Neuronal stem cell (in vitro differentiated cells): ENCODE results near the gene GADL1.

Source experiments
- DNase-seq: peaks from one replicate; pipeline ENCODE4 v3.0.0-alpha.2; 2013; ENCODE audit warnings: low spot score
- H2AFZ ChIP-seq: one replicate; pipeline ENCODE4 v1.6.1; 2013; ENCODE audit warnings: mild to moderate bottlenecking, low read length, inconsistent platforms
- H2AK5ac ChIP-seq: 2 replicates; pipeline ENCODE4 v1.6.1; 2013; ENCODE audit warnings: low read depth, mild to moderate bottlenecking, inconsistent platforms, low read length, moderate library complexity, mixed read lengths
- H2BK120ac ChIP-seq: 2 replicates; pipeline ENCODE4 v1.6.1; 2013; ENCODE audit warnings: low read depth, mild to moderate bottlenecking, inconsistent platforms, low read length, moderate library complexity, mixed read lengths
- H2BK12ac ChIP-seq: one replicate; pipeline ENCODE4 v1.6.1; 2013; ENCODE audit warnings: low read length, inconsistent platforms
- H2BK15ac ChIP-seq: 2 replicates; pipeline ENCODE4 v1.6.1; 2013; ENCODE audit warnings: mild to moderate bottlenecking, low read length, inconsistent platforms, mixed read lengths
- H2BK5ac ChIP-seq: one replicate; pipeline ENCODE4 v1.6.1; 2013; ENCODE audit warnings: inconsistent platforms, mild to moderate bottlenecking, low read length, moderate library complexity
- H3K14ac ChIP-seq: one replicate; pipeline ENCODE4 v1.6.1; 2013; ENCODE audit warnings: low read length, inconsistent platforms
- H3K18ac ChIP-seq: 2 replicates; pipeline ENCODE4 v1.6.1; 2013; ENCODE audit warnings: low read length, inconsistent platforms
- H3K23ac ChIP-seq: 2 replicates; pipeline ENCODE4 v1.6.1; 2013; ENCODE audit warnings: low read depth, mild to moderate bottlenecking, mixed read lengths, low read length, inconsistent platforms; ENCODE audit not compliant: poor library complexity
- H3K27ac ChIP-seq: replicated peaks from 3 replicates; pipeline ENCODE4 v1.5.1; 2013; ENCODE audit warnings: low read length, inconsistent platforms
- H3K27me3 ChIP-seq, 3 experiments: 2 replicates each; pipeline ENCODE4 v1.6.1; 2013; ENCODE audit warnings: low read length in 3 of 3, mild to moderate bottlenecking in 2 of 3, inconsistent platforms in 1 of 3, low read depth in 1 of 3, mixed read lengths in 1 of 3, moderate library complexity in 1 of 3; ENCODE audit not compliant: control insufficient read depth in 3 of 3, insufficient read depth in 3 of 3
- H3K36me3 ChIP-seq, 2 donors: replicated peaks in 1 of 2; 2 replicates each; pipeline ENCODE4 v1.6.1; 2013; ENCODE audit warnings: low read length in 2 of 2; ENCODE audit not compliant: control insufficient read depth in 2 of 2, insufficient read depth in 2 of 2
- H3K4ac ChIP-seq: 2 replicates; pipeline ENCODE4 v1.6.1; 2013; ENCODE audit warnings: inconsistent platforms, mild to moderate bottlenecking, low read length, moderate library complexity
- H3K4me1 ChIP-seq, 2 donors: 1 replicate in 1 of 2; 2 replicates in 1 of 2; pipeline ENCODE4 v1.6.1; 2013; ENCODE audit warnings: low read length in 2 of 2, low read depth in 1 of 2; ENCODE audit not compliant: control insufficient read depth in 2 of 2, insufficient read depth in 1 of 2
- H3K4me2 ChIP-seq: one replicate; pipeline ENCODE4 v1.6.1; 2013; ENCODE audit warnings: mild to moderate bottlenecking, low read length, inconsistent platforms; ENCODE audit not compliant: insufficient read depth, poor library complexity, severe bottlenecking
- H3K4me3 ChIP-seq, 2 donors: 2 replicates each; pipeline ENCODE4 v1.5.1; 2013; ENCODE audit warnings: low read length in 2 of 2, mild to moderate bottlenecking in 2 of 2, inconsistent platforms in 1 of 2, moderate library complexity in 1 of 2
- H3K79me1 ChIP-seq: one replicate; pipeline ENCODE4 v1.6.1; 2013; ENCODE audit warnings: low read depth, mild to moderate bottlenecking, inconsistent platforms, low read length, moderate library complexity
- H3K9ac ChIP-seq: one replicate; pipeline ENCODE4 v1.6.1; 2013; ENCODE audit warnings: mild to moderate bottlenecking, low read depth, low read length, inconsistent platforms; ENCODE audit not compliant: poor library complexity
- H3K9me3 ChIP-seq, 2 donors: replicated peaks in 1 of 2; 2 replicates each; pipeline versions ENCODE3 to v1.6.1; 2013; ENCODE audit warnings: low read length in 2 of 2, mild to moderate bottlenecking in 2 of 2, inconsistent platforms in 1 of 2, low read depth in 1 of 2, mixed read lengths in 1 of 2, moderate library complexity in 1 of 2; ENCODE audit not compliant: control insufficient read depth in 2 of 2, insufficient read depth in 1 of 2
- H4K8ac ChIP-seq: one replicate; pipeline ENCODE4 v1.6.1; 2013; ENCODE audit warnings: low read depth, mild to moderate bottlenecking, inconsistent platforms, low read length, moderate library complexity
- H4K91ac ChIP-seq: one replicate; pipeline ENCODE4 v1.6.1; 2013; ENCODE audit warnings: low read length, low read depth, mild to moderate bottlenecking, inconsistent platforms; ENCODE audit not compliant: poor library complexity
- WGBS, 2 donors: extraction: QIAGEN DNeasy Blood & Tissue Kit; methylation state at CpG; one replicate each; pipeline ENCODE4 v1.1.7; 2013; ENCODE audit warnings: missing lambda C conversion rate in 2 of 2, mixed read lengths in 1 of 2; ENCODE audit not compliant: insufficient read length in 2 of 2, insufficient replicate concordance in 1 of 2; ENCODE audit errors: extremely low coverage in 2 of 2; 5-methylcytosine and 5-hydroxymethylcytosine counted together

Gene GADL1

GRCh38 chr3:30924763-30925162 is 30.3 kb upstream of the GADL1 start:
- Histone ChIP-seq H3K36me3 (no peaks in the 10 kb centered on the region), H2AFZ (no peak overlapping the region), H3K23ac (no peak overlapping the region), H4K91ac (no peak overlapping the region), H3K79me1 (no peaks in the 10 kb centered on the region), H3K9ac (no peak overlapping the region), H3K27me3 (no peaks in the 10 kb centered on the region), H4K8ac (no peak overlapping the region), H3K4me1 (no peaks in the 10 kb centered on the region), H3K4ac (no peak overlapping the region), H2AK5ac (no peak overlapping the region), H3K9me3 (peaks cover 0 to 3% of the 10 kb centered on the region in 2 donors), H2BK120ac (no peak overlapping the region), H3K4me3 (no peak overlapping the region), H2BK15ac (no peak overlapping the region), H2BK5ac (no peak overlapping the region), H3K27ac (no peak overlapping the region), H2BK12ac (no peak overlapping the region), H3K14ac (no peak overlapping the region), H3K4me2 (no peak overlapping the region), H3K18ac (no peak overlapping the region)
- no CpG with 5 or more reads among the region's 7 CpGs for whole genome bisulfite sequencing, 2 donors
- no peak for DNase-seq

- Histone ChIP-seq H3K4me1 (no peaks in the 10 kb centered on the region), H3K79me1 (no peaks in the 10 kb centered on the region), H4K91ac (no peak overlapping the region), H3K14ac (no peak overlapping the region), H2AK5ac (no peak overlapping the region), H2BK5ac (no peak overlapping the region), H2BK120ac (no peak overlapping the region), H3K27ac (no peak overlapping the region), H2BK12ac (no peak overlapping the region), H3K4me3 (no peak overlapping the region), H3K4ac (no peak overlapping the region), H3K36me3 (no peaks in the 10 kb centered on the region), H3K9me3 (peaks cover 0 to 3% of the 10 kb centered on the region in 2 donors), H2AFZ (no peak overlapping the region), H3K18ac (no peak overlapping the region), H2BK15ac (no peak overlapping the region), H4K8ac (no peak overlapping the region), H3K9ac (no peak overlapping the region), H3K27me3 (no peaks in the 10 kb centered on the region), H3K23ac (no peak overlapping the region), H3K4me2 (no peak overlapping the region)
- no peak for DNase-seq
- WGBS, 2 donors, result no CpG with 5 or more reads among the region's 6 CpGs
These were observed 25.1 kb upstream of the GADL1 start for GRCh38 chr3:30919564-30919963.

GRCh38 chr3:30918761-30919160 is 24.3 kb upstream of the GADL1 start:
- H4K8ac ChIP-seq, result no peak overlapping the region
- no CpG with 5 or more reads among the region's 1 CpG for WGBS, 2 donors

GRCh38 chr3:30915782-30916181 is 21.3 kb upstream of the GADL1 start:
- no peak overlapping the region for H2AK5ac ChIP-seq
- no peak overlapping the region for H2AFZ ChIP-seq
- H3K4me1 ChIP-seq, result no peaks in the 10 kb centered on the region
- no peak overlapping the region for H3K4me3 ChIP-seq
- no peak overlapping the region for H2BK12ac ChIP-seq
- no peaks in the 10 kb centered on the region for H3K79me1 ChIP-seq
- no peak overlapping the region for H3K14ac ChIP-seq
- no peak overlapping the region for H3K4ac ChIP-seq
- no peak overlapping the region for H2BK120ac ChIP-seq
- H3K9me3 ChIP-seq, result peaks cover 0 to under 1% of the 10 kb centered on the region in 2 donors
- H3K23ac ChIP-seq, result no peak overlapping the region
- H2BK15ac ChIP-seq, result no peak overlapping the region
- no peak for DNase-seq
- H3K9ac ChIP-seq, result no peak overlapping the region
- no peak overlapping the region for H3K4me2 ChIP-seq
- no peak overlapping the region for H3K27ac ChIP-seq
- no peak overlapping the region for H2BK5ac ChIP-seq
- H3K36me3 ChIP-seq, result no peaks in the 10 kb centered on the region
- H4K8ac ChIP-seq, result no peak overlapping the region
- H3K18ac ChIP-seq, result no peak overlapping the region
- H4K91ac ChIP-seq, result no peak overlapping the region
- no peaks in the 10 kb centered on the region for H3K27me3 ChIP-seq

More at GRCh38 chr3:30918761-30919160, 24.3 kb upstream of the GADL1 start:
- H2AK5ac ChIP-seq, result no peak overlapping the region
- no peak overlapping the region for H2BK12ac ChIP-seq
- H4K91ac ChIP-seq, result no peak overlapping the region
- no peaks in the 10 kb centered on the region for H3K79me1 ChIP-seq
- peaks cover 0 to 3% of the 10 kb centered on the region in 2 donors for H3K9me3 ChIP-seq
- no peak overlapping the region for H3K14ac ChIP-seq
- no peak overlapping the region for H3K4me3 ChIP-seq
- H3K4me2 ChIP-seq, result no peak overlapping the region
- H3K9ac ChIP-seq, result no peak overlapping the region
- H2AFZ ChIP-seq, result no peak overlapping the region
- no peak overlapping the region for H3K4ac ChIP-seq
- H2BK15ac ChIP-seq, result no peak overlapping the region
- DNase-seq, result no peak
- H3K36me3 ChIP-seq, result no peaks in the 10 kb centered on the region
- H2BK120ac ChIP-seq, result no peak overlapping the region
- H3K18ac ChIP-seq, result no peak overlapping the region
- no peak overlapping the region for H3K23ac ChIP-seq
- no peak overlapping the region for H2BK5ac ChIP-seq
- no peaks in the 10 kb centered on the region for H3K27me3 ChIP-seq
- no peaks in the 10 kb centered on the region for H3K4me1 ChIP-seq
- no peak overlapping the region for H3K27ac ChIP-seq
